Measurements from ENCODE around the gene DYNLT3.

DNA sequence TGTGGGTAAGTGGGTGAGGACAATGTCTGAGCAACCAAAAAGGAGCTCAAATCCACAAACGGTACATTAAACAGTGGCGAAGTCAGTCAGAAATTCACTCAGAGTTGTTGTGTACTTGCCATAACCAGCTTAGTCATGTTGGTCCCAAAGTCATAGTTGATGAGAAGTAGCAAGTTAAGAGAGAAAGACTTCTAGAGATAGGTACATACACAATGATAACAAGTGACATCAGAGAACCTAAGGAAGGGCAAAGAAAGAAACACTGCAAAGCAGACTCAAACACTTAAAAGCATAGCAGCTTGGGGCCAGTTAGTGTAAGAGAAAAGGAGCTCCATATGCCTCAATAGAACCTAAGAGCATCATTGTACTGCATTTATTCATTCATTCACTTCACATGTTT lies 30.2 kb downstream of the DYNLT3 start:
- TF ChIP-seq, protein P1, sequence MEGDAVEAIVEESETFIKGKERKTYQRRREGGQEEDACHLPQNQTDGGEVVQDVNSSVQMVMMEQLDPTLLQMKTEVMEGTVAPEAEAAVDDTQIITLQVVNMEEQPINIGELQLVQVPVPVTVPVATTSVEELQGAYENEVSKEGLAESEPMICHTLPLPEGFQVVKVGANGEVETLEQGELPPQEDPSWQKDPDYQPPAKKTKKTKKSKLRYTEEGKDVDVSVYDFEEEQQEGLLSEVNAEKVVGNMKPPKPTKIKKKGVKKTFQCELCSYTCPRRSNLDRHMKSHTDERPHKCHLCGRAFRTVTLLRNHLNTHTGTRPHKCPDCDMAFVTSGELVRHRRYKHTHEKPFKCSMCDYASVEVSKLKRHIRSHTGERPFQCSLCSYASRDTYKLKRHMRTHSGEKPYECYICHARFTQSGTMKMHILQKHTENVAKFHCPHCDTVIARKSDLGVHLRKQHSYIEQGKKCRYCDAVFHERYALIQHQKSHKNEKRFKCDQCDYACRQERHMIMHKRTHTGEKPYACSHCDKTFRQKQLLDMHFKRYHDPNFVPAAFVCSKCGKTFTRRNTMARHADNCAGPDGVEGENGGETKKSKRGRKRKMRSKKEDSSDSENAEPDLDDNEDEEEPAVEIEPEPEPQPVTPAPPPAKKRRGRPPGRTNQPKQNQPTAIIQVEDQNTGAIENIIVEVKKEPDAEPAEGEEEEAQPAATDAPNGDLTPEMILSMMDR (IDR thresholded peaks at IDR 0.05; ENCODE audit: insufficient read depth, low read length): no peak
- TF ChIP-seq POLR2AphosphoS5 (IDR thresholded peaks at IDR 0.05; ENCODE audit: low read depth) (no peak), GABPA (IDR thresholded peaks at IDR 0.05; ENCODE audit: low read depth) (no peak), SPI1 (IDR thresholded peaks at IDR 0.05; ENCODE audit: borderline replicate concordance, low read depth) (no peak)
- TF ChIP-seq, protein P2, sequence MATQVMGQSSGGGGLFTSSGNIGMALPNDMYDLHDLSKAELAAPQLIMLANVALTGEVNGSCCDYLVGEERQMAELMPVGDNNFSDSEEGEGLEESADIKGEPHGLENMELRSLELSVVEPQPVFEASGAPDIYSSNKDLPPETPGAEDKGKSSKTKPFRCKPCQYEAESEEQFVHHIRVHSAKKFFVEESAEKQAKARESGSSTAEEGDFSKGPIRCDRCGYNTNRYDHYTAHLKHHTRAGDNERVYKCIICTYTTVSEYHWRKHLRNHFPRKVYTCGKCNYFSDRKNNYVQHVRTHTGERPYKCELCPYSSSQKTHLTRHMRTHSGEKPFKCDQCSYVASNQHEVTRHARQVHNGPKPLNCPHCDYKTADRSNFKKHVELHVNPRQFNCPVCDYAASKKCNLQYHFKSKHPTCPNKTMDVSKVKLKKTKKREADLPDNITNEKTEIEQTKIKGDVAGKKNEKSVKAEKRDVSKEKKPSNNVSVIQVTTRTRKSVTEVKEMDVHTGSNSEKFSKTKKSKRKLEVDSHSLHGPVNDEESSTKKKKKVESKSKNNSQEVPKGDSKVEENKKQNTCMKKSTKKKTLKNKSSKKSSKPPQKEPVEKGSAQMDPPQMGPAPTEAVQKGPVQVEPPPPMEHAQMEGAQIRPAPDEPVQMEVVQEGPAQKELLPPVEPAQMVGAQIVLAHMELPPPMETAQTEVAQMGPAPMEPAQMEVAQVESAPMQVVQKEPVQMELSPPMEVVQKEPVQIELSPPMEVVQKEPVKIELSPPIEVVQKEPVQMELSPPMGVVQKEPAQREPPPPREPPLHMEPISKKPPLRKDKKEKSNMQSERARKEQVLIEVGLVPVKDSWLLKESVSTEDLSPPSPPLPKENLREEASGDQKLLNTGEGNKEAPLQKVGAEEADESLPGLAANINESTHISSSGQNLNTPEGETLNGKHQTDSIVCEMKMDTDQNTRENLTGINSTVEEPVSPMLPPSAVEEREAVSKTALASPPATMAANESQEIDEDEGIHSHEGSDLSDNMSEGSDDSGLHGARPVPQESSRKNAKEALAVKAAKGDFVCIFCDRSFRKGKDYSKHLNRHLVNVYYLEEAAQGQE (IDR thresholded peaks at IDR 0.05; ENCODE audit: insufficient replicate concordance, low read depth): no peak
